Endothelial cell of umbilical vein (primary cell): ENCODE results near the gene RASL12. TPM values are rescaled to one million over a fixed set of nuclear protein-coding genes. Genes with fewer than 3 reads are reported as not detected.
A peak's percentile ranks its signal among the peaks of the same experiment; 100 is the strongest.

Experiments used
- BruUV-seq: library from RNA; stranded (reverse); fragments of 400-500 nt; replicated peaks from 2 replicates; lab custom pipeline; 2021; lab: Mats Ljungman, UMichigan
- CTCF ChIA-PET: fragments of 300-600, 350-600 bp; sonication (Branson Sonifier 250); formaldehyde crosslinking; loops from one replicate; lab custom pipeline; 2021; ENCODE audit warnings: antibody characterized with exemption, inconsistent platforms; lab: Charles Lee
- POLR2A ChIA-PET: fragments of 300-600, 350-600 bp; sonication (Branson Sonifier 250); formaldehyde crosslinking; loops from one replicate; lab custom pipeline; 2021; ENCODE audit warnings: antibody characterized with exemption, inconsistent platforms; lab: Charles Lee
- DNase-seq: peaks from one replicate; pipeline ENCODE4 v3.0.0-alpha.2; 2011; ENCODE audit warnings: low read depth, low spot score
- FAIRE-seq: peaks from 2 replicates; lab custom pipeline; 2011; peaks lifted over from hg19 to GRCh38; lab: Jason Lieb, UNC
- H2AFZ ChIP-seq: 2 replicates; pipeline ENCODE4 v1.6.0; 2012; ENCODE audit warnings: low read depth, low read length, control low read depth, inconsistent platforms
- H3K27ac ChIP-seq: 2 replicates; pipeline ENCODE4 v1.5.1; 2011; ENCODE audit warnings: low read depth, mild to moderate bottlenecking, control low read depth, low read length, moderate library complexity; ENCODE audit not compliant: insufficient read depth
- H3K27me3 ChIP-seq, 2 experiments: 2 replicates each; pipeline versions ENCODE4 v1.6.0 to v1.6.1; 2011; ENCODE audit warnings: low read length in 2 of 2, mixed read lengths in 1 of 2; ENCODE audit not compliant: control insufficient read depth in 2 of 2, insufficient read depth in 2 of 2
- H3K36me3 ChIP-seq, 2 experiments: 2 replicates in 1 of 2; 3 replicates in 1 of 2; pipeline ENCODE4 v1.5.1; 2011; ENCODE audit warnings: low read length in 2 of 2, mild to moderate bottlenecking in 1 of 2, moderate library complexity in 1 of 2; ENCODE audit not compliant: control insufficient read depth in 2 of 2, insufficient read depth in 2 of 2; ENCODE audit errors: extremely low read depth in 1 of 2
- H3K4me1 ChIP-seq: 3 replicates; pipeline ENCODE4 v1.5.1; 2011; ENCODE audit warnings: mild to moderate bottlenecking, low read length; ENCODE audit not compliant: control insufficient read depth, insufficient read depth; ENCODE audit errors: extremely low read depth
- H3K4me2 ChIP-seq: 2 replicates; pipeline ENCODE4 v1.6.1; 2011; ENCODE audit warnings: low read length, control low read depth, mixed read lengths; ENCODE audit not compliant: insufficient read depth
- H3K4me3 ChIP-seq, 3 experiments: fragments of 200-600 bp in 1 of 3; sonication (generic), shearing (Covaris generic) in 1 of 3; replicated peaks in 1 of 3; 2 replicates each; pipeline ENCODE4 v1.5.1; 2011 to 2016; ENCODE audit warnings: control low read depth in 3 of 3, low read length in 3 of 3, mild to moderate bottlenecking in 2 of 3, inconsistent platforms in 1 of 3, low read depth in 1 of 3, moderate library complexity in 1 of 3; ENCODE audit not compliant: insufficient read depth in 1 of 3
- H3K79me2 ChIP-seq: 2 replicates; pipeline ENCODE4 v1.6.0; 2012; ENCODE audit warnings: low read length, inconsistent platforms; ENCODE audit not compliant: control insufficient read depth, insufficient read depth
- H3K9ac ChIP-seq: replicated peaks from 2 replicates; pipeline ENCODE3; 2011; ENCODE audit warnings: low read length, control low read depth; ENCODE audit not compliant: insufficient read depth; ENCODE audit errors: extremely low read depth
- H3K9me1 ChIP-seq: replicated peaks from 3 replicates; pipeline ENCODE4 v1.6.0; 2011; ENCODE audit warnings: mild to moderate bottlenecking, low read length; ENCODE audit not compliant: control insufficient read depth, insufficient read depth; ENCODE audit errors: extremely low read depth
- H3K9me3 ChIP-seq: replicated peaks from 2 replicates; pipeline ENCODE4 v1.5.1; 2012; ENCODE audit warnings: low read length, inconsistent platforms; ENCODE audit not compliant: control insufficient read depth, insufficient read depth
- H4K20me1 ChIP-seq: replicated peaks from 2 replicates; pipeline ENCODE3; 2011; ENCODE audit warnings: mild to moderate bottlenecking, low read length; ENCODE audit not compliant: control insufficient read depth, insufficient read depth; ENCODE audit errors: extremely low read depth
- CTCF ChIP-seq, 2 donors: IDR thresholded peaks; 1 replicate in 1 of 2; 2 replicates in 1 of 2; pipeline ENCODE4 v1.5.1; 2011; ENCODE audit warnings: low read length in 2 of 2, mild to moderate bottlenecking in 2 of 2, moderate library complexity in 2 of 2, control low read depth in 1 of 2, inconsistent platforms in 1 of 2, low read depth in 1 of 2; ENCODE audit not compliant: insufficient read depth in 1 of 2; ENCODE audit errors: extremely low read depth in 1 of 2
- EZH2 ChIP-seq: IDR thresholded peaks from 2 replicates; pipeline ENCODE4 v1.6.1; 2012; ENCODE audit warnings: borderline replicate concordance, low read depth, mild to moderate bottlenecking, moderate library complexity, low read length, inconsistent platforms; ENCODE audit not compliant: severe bottlenecking
- FOS ChIP-seq: IDR thresholded peaks from 2 replicates; pipeline ENCODE4 v1.6.1; 2011; ENCODE audit warnings: mild to moderate bottlenecking, low read length, moderate library complexity, borderline replicate concordance; ENCODE audit not compliant: insufficient read depth
- GATA2 ChIP-seq: IDR thresholded peaks from 2 replicates; pipeline ENCODE4 v1.7.0; 2011; ENCODE audit warnings: low read depth, mild to moderate bottlenecking, moderate library complexity, mixed read lengths, low read length; ENCODE audit not compliant: insufficient read length, insufficient read depth
- JUN ChIP-seq: IDR thresholded peaks from 2 replicates; pipeline ENCODE4 v1.6.1; 2011; ENCODE audit warnings: borderline replicate concordance, low read depth; ENCODE audit not compliant: insufficient read length, insufficient read depth
- MAX ChIP-seq: IDR thresholded peaks from 2 replicates; pipeline ENCODE4 v1.6.1; 2011; ENCODE audit not compliant: insufficient read depth, insufficient read length
- MYC ChIP-seq: IDR thresholded peaks from one replicate; pipeline ENCODE4 v1.6.1; 2011; ENCODE audit warnings: mild to moderate bottlenecking, low read depth, low read length
- POLR2A ChIP-seq: IDR thresholded peaks from 2 replicates; pipeline ENCODE4 v1.6.1; 2012; ENCODE audit warnings: low read depth, mild to moderate bottlenecking, control low read depth, low read length
- POLR2AphosphoS5 ChIP-seq: IDR thresholded peaks from 2 replicates; pipeline ENCODE4 v1.6.1; 2012; ENCODE audit warnings: low read depth, mild to moderate bottlenecking, control low read depth, low read length, moderate library complexity; ENCODE audit not compliant: insufficient read depth
- dilution Hi-C: fragments of 300-500 bp; cut with MboI; formaldehyde crosslinking; loops from one replicate; pipeline ENCODE4 v1.15.0; 2019; ENCODE audit warnings: low sequenced_read_pairs; ENCODE audit not compliant: extremely low pct_ligation_motif_present
- intact Hi-C: fragments of 100-400 bp; cut with micrococcal nuclease; formaldehyde crosslinking; loops from one replicate; pipeline ENCODE4 v1.10.0; 2022
- polyA plus RNA-seq, 4 experiments: library from polyadenylated mRNA; depleted of rRNA in 3 of 4; stranded (reverse) in 3 of 4; unstranded in 1 of 4; fragments of >200 nt; gene quantifications; 2 replicates each; pipeline versions ENCODE4 v1.2.1 to v1.2.3, GENCODE V29; 2011 to 2012; ENCODE audit warnings: missing spikeins in 1 of 4
- total RNA-seq: library from RNA; stranded (reverse); gene quantifications from 2 replicates; pipeline ENCODE4 v1.2.3, GENCODE V29; 2021

RASL12 gene
- total and polyA plus RNA-seq, 2 donors (not counting 3 experiments of a cell fraction or from before 2014, with no cell fraction given): not detected

- Histone ChIP-seq H3K4me3 (no peak overlapping the region), H3K9ac (no peak overlapping the region), H3K9me1 (no peaks in the 10 kb centered on the region), H2AFZ (no peak overlapping the region), H3K36me3 (peaks cover 0 to 11% of the 10 kb centered on the region in 2 experiments), H4K20me1 (no peaks in the 10 kb centered on the region), H3K9me3 (no peaks in the 10 kb centered on the region), H3K27me3 (no peaks in the 10 kb centered on the region), H3K27ac (no peak overlapping the region), H3K4me2 (peak overlapping the region; percentile 20), H3K79me2 (peaks cover 12% of the 10 kb centered on the region), H3K4me1 (peaks cover 8% of the 10 kb centered on the region)
- FAIRE-seq: no peak
- no peak for TF ChIP-seq FOS
- no peak for TF ChIP-seq MYC
- no peak for TF ChIP-seq EZH2
- no peak for TF ChIP-seq POLR2AphosphoS5
- no peak for TF ChIP-seq GATA2
- TF ChIP-seq MAX: no peak
- TF ChIP-seq JUN: no peak
- no peak for DNase-seq
- no TSS peak for BruUV-seq
- dilution Hi-C loops: no loop called here
- intact Hi-C loops: no loop called here
- ChIA-PET CTCF (no interaction called here), POLR2A (no interaction called here)
Measured at GRCh38 chr15:65027593-65027992, 40.2 kb downstream of the RASL12 start.

- Histone ChIP-seq H3K9me3 (no peaks in the 10 kb centered on the region), H3K9me1 (no peaks in the 10 kb centered on the region), H3K4me2 (no peak overlapping the region), H2AFZ (no peak overlapping the region), H4K20me1 (no peaks in the 10 kb centered on the region), H3K27me3 (no peaks in the 10 kb centered on the region), H3K4me1 (peaks cover 8% of the 10 kb centered on the region), H3K36me3 (peaks cover 0 to 11% of the 10 kb centered on the region in 2 experiments), H3K27ac (no peak overlapping the region), H3K79me2 (peaks cover 12% of the 10 kb centered on the region), H3K4me3 (no peak overlapping the region), H3K9ac (no peak overlapping the region)
- intact Hi-C loops (no loop called here), dilution Hi-C loops (no loop called here)
- ChIA-PET POLR2A (interaction anchor here (0.6 kb wide), 1 partner anchor 15 kb away, joined by 13 read pairs; no protein-coding TSS in a partner anchor), CTCF (no interaction called here)
- FAIRE-seq: no peak
- TF ChIP-seq GATA2 (no peak), MYC (no peak), POLR2A (no peak), JUN (no peak), EZH2 (no peak), POLR2AphosphoS5 (no peak), MAX (no peak), FOS (no peak), CTCF (IDR thresholded peaks at IDR 0.05; ENCODE audit: extremely low read depth in 1 of 2, insufficient read depth in 1 of 2, low read depth in 1 of 2, low read length in 2 of 2) (no peak)
- BruUV-seq: no TSS peak
- DNase-seq: no peak
Measured at GRCh38 chr15:65026756-65027155, 41.0 kb downstream of the RASL12 start.
